ENCODE measurements around the gene SOST.

DNA sequence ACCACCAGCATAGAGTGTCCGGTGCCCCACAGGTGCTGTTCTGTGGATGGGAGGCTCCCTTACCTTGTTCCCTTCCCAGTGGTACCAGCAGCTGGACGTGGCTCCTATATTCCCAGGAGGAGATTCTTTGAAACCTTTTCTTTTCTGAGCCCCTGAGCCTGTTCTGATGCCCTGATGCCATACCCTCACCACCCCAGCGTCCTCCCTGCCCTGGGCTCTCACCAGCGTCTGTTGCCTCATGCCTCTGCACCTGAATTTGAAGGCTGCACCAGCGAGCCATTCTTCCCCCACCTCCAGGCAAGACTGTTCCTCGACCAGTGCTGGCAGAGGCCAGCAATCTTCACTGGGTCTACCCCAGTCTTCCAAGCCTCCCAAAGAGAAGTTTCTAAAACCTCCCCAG is 505 bp downstream of the SOST start:
- TF ChIP-seq, protein P1, sequence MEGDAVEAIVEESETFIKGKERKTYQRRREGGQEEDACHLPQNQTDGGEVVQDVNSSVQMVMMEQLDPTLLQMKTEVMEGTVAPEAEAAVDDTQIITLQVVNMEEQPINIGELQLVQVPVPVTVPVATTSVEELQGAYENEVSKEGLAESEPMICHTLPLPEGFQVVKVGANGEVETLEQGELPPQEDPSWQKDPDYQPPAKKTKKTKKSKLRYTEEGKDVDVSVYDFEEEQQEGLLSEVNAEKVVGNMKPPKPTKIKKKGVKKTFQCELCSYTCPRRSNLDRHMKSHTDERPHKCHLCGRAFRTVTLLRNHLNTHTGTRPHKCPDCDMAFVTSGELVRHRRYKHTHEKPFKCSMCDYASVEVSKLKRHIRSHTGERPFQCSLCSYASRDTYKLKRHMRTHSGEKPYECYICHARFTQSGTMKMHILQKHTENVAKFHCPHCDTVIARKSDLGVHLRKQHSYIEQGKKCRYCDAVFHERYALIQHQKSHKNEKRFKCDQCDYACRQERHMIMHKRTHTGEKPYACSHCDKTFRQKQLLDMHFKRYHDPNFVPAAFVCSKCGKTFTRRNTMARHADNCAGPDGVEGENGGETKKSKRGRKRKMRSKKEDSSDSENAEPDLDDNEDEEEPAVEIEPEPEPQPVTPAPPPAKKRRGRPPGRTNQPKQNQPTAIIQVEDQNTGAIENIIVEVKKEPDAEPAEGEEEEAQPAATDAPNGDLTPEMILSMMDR (IDR thresholded peaks at IDR 0.05), result no peak
- TF ChIP-seq, protein P2, sequence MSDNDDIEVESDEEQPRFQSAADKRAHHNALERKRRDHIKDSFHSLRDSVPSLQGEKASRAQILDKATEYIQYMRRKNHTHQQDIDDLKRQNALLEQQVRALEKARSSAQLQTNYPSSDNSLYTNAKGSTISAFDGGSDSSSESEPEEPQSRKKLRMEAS (IDR thresholded peaks at IDR 0.05), result no peak
- TF ChIP-seq RAD21 (conservative IDR thresholded peaks at IDR 0.05 in 1 of 2, IDR thresholded peaks at IDR 0.05 in 1 of 2) (no peak), CEBPB (IDR thresholded peaks at IDR 0.05) (no peak), EP300 (IDR thresholded peaks at IDR 0.05) (no peak), ELK1 (IDR thresholded peaks at IDR 0.05; ENCODE audit: low read depth, low read length) (no peak), POLR2A (IDR thresholded peaks at IDR 0.05; ENCODE audit: low read length) (no peak), MAZ (IDR thresholded peaks at IDR 0.05; ENCODE audit: borderline replicate concordance, low read depth, low read length) (no peak), RFX5 (IDR thresholded peaks at IDR 0.05) (no peak)
- TF ChIP-seq, protein P3, sequence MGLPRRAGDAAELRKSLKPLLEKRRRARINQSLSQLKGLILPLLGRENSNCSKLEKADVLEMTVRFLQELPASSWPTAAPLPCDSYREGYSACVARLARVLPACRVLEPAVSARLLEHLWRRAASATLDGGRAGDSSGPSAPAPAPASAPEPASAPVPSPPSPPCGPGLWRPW (IDR thresholded peaks at IDR 0.05), result no peak
